HG02870 (cell line): ENCODE measurements around the gene XBP1.
A peak's percentile ranks its signal among the peaks of the same experiment; 100 is the strongest.
"Not testable (repeated sequence)": the region's sequence is repeated elsewhere in the genome, so short reads cannot be mapped to it uniquely, and the experiment has no call there.

ENCODE experiments used
- ATAC-seq: cut with Tn5 transposase; IDR thresholded peaks from one replicate; pipeline ENCODE4 v1.9.1; 2021; ENCODE audit warnings: mild to moderate bottlenecking, moderate library complexity; ENCODE audit not compliant: unreplicated experiment

XBP1 gene

GRCh38 chr22:28819253-28820096, 19.1 kb upstream of the XBP1 start:
- no peak for ATAC-seq

DNA sequence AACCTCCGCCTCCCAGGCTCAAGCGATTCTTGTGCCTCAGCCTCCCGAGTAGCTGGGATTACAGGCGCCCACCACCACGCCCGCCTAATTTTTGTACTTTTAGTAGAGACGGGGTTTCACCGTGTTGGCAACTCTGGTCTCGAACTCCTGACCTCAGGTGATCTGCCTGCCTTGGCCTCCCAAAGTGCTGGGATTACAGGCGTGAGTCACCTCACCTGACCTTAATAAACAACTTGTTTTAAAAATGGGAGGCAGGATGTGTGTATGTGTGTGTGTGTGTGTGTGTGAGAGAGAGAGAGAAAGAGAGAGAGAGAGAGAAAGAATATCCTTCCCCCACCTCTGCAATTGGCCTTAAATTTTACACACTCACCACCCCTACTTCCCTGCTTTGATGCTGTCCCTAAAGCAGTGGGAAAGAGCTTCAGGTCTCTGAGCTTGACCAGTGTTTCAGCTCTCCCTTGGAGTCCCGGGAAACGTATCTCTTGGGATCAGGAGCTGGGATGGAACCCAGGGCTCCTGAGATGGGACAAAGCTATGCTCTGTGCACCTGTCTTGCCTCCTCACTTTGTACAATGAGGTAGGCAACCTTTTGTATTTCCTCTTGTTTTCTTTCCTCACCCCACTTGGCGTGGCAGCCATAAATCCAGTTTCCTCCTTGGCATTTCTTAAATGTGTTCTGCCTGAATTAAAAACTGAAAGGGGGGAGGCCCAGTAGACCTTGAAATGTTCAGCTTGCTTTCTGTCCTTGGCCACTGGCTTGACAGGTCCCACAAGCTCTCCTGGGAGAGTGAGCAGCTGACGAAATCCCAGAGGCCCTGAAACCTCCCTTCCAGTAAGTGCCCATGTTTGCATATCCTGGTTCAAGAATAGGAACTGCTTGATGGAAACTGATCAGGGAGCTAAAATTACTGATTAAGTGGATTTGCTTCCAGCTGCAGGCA, 17.8 kb upstream of the XBP1 start:
- no peak for ATAC-seq

- ATAC-seq = no peak
Observed at GRCh38 chr22:28817064-28817463, 16.7 kb upstream of the XBP1 start.

DNA sequence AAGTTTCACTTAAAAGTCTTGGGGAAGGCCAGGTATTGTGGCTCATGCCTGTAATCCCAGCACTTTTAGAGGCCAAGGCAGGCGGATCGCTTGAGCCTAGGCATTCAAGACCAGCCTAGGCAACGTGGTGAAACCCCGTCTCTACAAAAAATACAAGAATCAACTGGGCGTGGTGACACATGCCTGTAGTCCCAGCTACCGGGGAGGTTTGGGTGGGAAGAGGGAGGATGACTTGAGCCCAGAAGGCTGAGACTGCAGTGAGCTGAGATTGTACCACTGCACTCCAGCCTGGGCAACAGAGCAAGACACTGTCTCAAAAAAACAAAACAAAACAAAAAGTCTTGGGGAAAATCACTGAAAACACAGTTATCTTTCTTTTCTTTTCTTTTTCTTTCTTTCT, 15.4 kb upstream of the XBP1 start:
- no peak for ATAC-seq

- ATAC-seq = no peak
Observed at GRCh38 chr22:28815111-28815510, 14.7 kb upstream of the XBP1 start.

- ATAC-seq = no peak
Observed at GRCh38 chr22:28813772-28814518, 13.6 kb upstream of the XBP1 start.

- ATAC-seq = no peak
Observed at GRCh38 chr22:28812516-28812915, 12.1 kb upstream of the XBP1 start.

DNA sequence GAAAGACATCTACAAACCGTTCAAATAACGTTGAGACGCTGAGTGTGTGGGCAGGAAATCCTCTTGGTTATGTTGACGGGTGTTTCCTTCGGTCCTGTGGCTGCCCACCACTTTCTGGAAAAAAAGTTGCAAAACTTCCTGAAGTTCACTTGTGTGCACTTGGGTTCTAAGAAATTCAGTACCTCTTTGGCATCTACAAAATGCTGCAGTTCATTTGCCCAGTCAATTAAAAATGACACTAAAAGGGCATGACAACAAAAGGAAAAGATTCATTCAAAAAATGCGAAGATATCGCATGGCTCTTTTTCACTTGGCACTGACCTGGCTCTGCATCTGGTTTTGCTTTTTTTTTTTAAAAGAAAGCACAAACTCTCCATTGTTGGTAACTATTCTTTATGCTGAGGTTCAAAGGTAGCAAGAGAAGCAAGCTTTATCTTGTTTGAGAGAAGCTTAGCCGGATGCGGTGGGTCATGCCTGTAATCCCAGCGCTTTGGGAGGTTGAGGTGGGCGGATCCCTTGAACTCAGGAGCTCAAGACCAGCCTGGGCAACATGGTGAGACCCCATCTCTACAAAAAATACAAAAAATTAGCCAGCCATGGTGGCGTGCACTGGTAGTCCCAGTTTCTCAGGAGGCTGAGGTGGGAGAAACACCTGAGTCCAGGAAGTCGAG, 10.6 kb upstream of the XBP1 start:
- ATAC-seq = no peak

DNA sequence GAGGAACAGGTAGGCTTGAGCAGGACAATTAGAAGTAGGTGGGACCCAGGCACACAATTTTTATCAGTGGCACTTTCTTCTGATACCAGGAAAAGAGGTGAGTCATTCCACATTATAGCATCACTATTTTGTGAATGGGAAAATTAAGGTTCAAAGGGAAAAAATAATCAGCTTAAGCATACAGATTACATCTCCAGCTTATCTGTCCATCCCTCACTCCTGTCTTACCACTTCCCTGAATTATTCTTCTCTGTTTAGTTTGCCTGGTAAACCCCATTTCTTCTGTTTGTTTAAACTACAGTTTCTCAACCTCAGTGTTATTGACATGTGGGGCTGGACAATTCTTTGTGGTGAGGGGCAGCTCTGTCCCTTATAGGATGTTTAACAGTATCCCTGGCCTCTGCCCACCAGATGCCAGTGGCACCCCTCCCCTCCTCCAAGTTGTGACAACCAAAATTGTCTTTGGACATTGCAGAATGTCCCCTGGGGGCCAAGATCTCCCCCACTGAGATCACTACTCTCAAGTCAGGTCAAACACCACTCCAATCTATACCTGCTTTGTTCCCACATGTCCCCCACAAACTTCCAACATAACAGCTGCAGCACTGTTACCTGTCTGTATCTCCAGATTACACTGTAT, 8.5 kb upstream of the XBP1 start:
- ATAC-seq = no peak

GRCh38 chr22:28805426-28805825, 5.1 kb upstream of the XBP1 start:
- ATAC-seq = not testable (repeated sequence)

DNA sequence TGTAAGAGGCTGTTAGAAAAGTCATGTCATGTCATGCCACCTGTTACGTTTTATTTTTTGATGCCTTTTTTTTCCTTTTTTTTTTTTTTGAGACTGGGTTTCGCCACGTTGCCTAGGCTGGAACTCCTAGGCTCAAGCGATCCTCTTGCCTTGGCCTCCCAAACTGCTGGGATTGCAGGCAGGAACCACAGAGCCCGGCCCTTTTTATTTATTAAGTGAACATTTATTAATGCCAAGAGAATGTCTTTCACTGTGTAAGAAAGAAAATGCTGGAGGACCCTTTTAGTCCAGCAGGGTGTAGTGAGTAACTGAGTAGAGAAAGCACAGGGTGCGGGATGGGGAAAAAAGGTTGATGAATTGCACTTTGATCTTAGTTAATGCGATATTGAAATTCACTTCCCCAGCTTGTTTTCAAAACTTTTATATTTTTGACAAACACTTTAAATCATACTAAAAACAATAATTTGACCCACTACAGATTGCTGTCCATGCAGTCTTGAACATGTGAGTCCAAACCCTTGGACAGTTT, 2.3 kb upstream of the XBP1 start:
- no peak for ATAC-seq

DNA sequence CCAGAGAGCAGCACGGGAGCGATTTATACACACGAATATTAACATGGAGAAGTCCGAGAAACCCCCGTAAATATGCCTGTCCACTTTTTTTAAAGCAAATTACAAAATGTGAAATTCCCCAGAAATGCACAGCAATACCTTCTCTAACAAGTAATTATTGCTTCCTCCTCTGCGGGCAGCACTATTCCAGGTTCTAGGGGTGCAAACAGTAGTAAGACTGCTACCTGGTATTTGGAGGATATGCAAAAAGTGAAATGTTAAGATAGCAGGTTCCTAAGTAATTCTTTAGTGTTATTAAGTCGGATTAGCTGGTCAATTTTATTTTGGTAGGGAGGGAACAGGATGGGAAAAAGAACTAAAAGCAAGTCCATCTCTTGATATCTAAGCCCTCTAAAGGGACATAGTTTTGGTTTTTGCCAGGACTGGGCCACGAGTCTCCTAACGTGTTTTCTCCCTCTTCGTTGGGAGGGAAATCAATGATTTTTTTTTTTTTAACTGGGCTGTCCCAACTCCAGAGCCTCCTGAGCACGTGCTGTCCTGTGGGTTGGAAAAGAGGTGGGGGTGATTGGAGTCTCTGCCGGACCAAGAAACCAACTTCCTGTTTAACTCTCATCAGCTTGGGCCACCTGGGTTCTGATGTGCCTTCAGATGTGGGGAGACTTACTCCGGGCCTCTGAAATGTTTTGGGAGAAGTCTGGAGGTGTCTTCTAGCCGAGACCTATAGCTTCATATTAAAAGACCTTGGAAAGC, 1.7 kb upstream of the XBP1 start:
- ATAC-seq = no peak

DNA sequence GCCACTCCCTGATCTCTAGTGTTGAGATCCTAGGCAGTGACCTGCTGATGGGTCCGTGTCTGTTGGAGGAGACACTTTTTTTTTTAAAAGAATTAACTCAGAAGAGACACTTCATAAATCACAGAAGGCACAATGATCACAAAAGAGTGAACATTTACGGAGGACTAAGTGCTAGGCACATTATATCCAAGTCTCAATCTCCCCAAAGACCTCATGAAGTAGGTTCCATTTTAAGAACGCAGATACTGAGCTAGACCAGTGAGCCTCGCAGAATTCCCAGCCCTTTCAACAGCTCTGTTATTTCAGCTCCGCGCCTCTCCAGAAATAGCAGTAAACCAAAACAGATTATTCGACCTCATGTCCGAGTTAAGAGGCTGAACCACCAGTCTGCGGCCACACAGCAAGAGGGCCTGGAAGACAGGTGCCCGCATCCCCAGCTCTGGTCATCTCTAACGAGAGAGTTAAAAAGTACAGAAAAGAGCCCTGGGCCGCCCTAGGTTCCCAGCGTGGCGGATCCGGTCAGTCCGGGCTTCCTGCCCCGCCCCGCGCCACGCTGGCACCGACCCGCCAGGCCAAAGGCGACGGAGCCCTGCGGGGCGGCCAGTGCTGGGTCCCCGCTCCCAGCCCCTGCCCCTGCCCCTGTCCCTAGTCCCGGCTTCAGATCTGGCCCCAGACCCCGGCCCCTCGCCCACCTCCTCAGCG, 612 bp downstream of the XBP1 start:
- peak; percentile 20 for ATAC-seq

GRCh38 chr22:28798810-28799605, 1.4 kb downstream of the XBP1 start:
- no peak for ATAC-seq

- ATAC-seq = no peak
Observed at GRCh38 chr22:28795932-28796856, 4.2 kb downstream of the XBP1 start.

- no peak for ATAC-seq
Observed at GRCh38 chr22:28795071-28795693, 5.2 kb downstream of the XBP1 start.
